ENCODE results near the gene PSMB10.

The PSMB10 gene

GRCh38 chr16:67888331-67888730 lies 48.3 kb downstream of the PSMB10 start:
- DNase-seq = no peak

- DNase-seq = no peak
Measured at GRCh38 chr16:67886387-67886786, 50.3 kb downstream of the PSMB10 start.

- DNase-seq = no peak
Measured at GRCh38 chr16:67885976-67886375, 50.7 kb downstream of the PSMB10 start.

GRCh38 chr16:67885545-67885944 lies 51.1 kb downstream of the PSMB10 start:
- no peak for DNase-seq

- DNase-seq = peak; percentile 89
Measured at GRCh38 chr16:67884684-67885083, 52.0 kb downstream of the PSMB10 start, which contains the start of gene NRN1L. Gene NRN1L, plus strand, starts transcription at chr16:67884885. Its CDS starts 19 bp downstream, at chr16:67884904.

Data from fibroblast of upper back skin (primary cell).